H1 (cell line): ENCODE results near the gene ADARB2. TPM values are rescaled to one million over a fixed set of nuclear protein-coding genes. Genes with fewer than 3 reads are reported as not detected.

Experiments
- CTCF ChIA-PET: fragments of 300-600 bp; sonication (Branson Sonifier 250); formaldehyde crosslinking; loops from one replicate; lab custom pipeline; 2021; ENCODE audit not compliant: partially characterized antibody; lab: Charles Lee
- POLR2A ChIA-PET: fragments of 300-600 bp; sonication (Branson Sonifier 250); formaldehyde crosslinking; loops from one replicate; lab custom pipeline; 2021; ENCODE audit warnings: inconsistent platforms; ENCODE audit not compliant: partially characterized antibody; lab: Charles Lee
- DNase-seq, 2 experiments: peaks; one replicate each; pipeline versions ENCODE4 v3.0.0 to v3.0.0-alpha.2; 2010 to 2022; ENCODE audit warnings: low spot score in 2 of 2, low read depth in 1 of 2, mixed read lengths in 1 of 2
- FAIRE-seq: peaks from 2 replicates; lab custom pipeline; 2011; peaks lifted over from hg19 to GRCh38; lab: Jason Lieb, UNC
- H2AFZ ChIP-seq: 2 replicates; pipeline ENCODE4 v1.8.1; 2012; ENCODE audit warnings: low read length, inconsistent platforms
- H2AK5ac ChIP-seq: 2 replicates; pipeline ENCODE4 v1.6.1; 2013; ENCODE audit warnings: low read depth, low read length
- H2BK120ac ChIP-seq: replicated peaks from 2 replicates; pipeline ENCODE3; 2013; ENCODE audit warnings: low read depth, low read length, inconsistent platforms
- H2BK12ac ChIP-seq: 2 replicates; pipeline ENCODE4 v1.6.1; 2013; ENCODE audit warnings: low read depth, low read length
- H2BK15ac ChIP-seq: 2 replicates; pipeline ENCODE4 v1.6.1; 2013; ENCODE audit warnings: low read length
- H2BK20ac ChIP-seq: 2 replicates; pipeline ENCODE4 v1.6.1; 2013; ENCODE audit warnings: low read length
- H2BK5ac ChIP-seq: 2 replicates; pipeline ENCODE4 v1.6.1; 2013; ENCODE audit warnings: low read depth, low read length
- H3K14ac ChIP-seq: 2 replicates; pipeline ENCODE4 v1.6.1; 2013; ENCODE audit warnings: inconsistent platforms; ENCODE audit not compliant: insufficient read length
- H3K18ac ChIP-seq: 2 replicates; pipeline ENCODE4 v1.6.1; 2013; ENCODE audit warnings: low read length; ENCODE audit errors: extremely low read depth
- H3K23ac ChIP-seq: 2 replicates; pipeline ENCODE4 v1.6.1; 2013; ENCODE audit warnings: inconsistent platforms; ENCODE audit not compliant: insufficient read length
- H3K23me2 ChIP-seq: 2 replicates; pipeline ENCODE4 v1.6.1; 2013; ENCODE audit warnings: low read depth, low read length
- H3K27ac ChIP-seq: 2 replicates; pipeline ENCODE4 v1.6.1; 2011; ENCODE audit warnings: low read depth, low read length, inconsistent platforms
- H3K27me3 ChIP-seq, 4 experiments: replicated peaks in 1 of 4; 1 replicate in 1 of 4; 2 replicates in 3 of 4; pipeline versions ENCODE4 v1.6.1 to v1.8.1; 2011 to 2013; ENCODE audit warnings: low read length in 3 of 4, mild to moderate bottlenecking in 3 of 4, inconsistent platforms in 2 of 4, mixed read lengths in 2 of 4, moderate library complexity in 1 of 4; ENCODE audit not compliant: control insufficient read depth in 3 of 4, insufficient read depth in 3 of 4; ENCODE audit errors: extremely low read depth in 1 of 4
- H3K36me3 ChIP-seq, 4 experiments: 2 replicates each; pipeline versions ENCODE4 v1.6.1 to v1.8.1; 2011 to 2013; ENCODE audit warnings: mild to moderate bottlenecking in 4 of 4, low read length in 3 of 4, moderate library complexity in 2 of 4, control low read depth in 1 of 4, inconsistent platforms in 1 of 4; ENCODE audit not compliant: insufficient read depth in 4 of 4, control insufficient read depth in 2 of 4
- H3K4ac ChIP-seq: replicated peaks from 2 replicates; pipeline ENCODE3; 2013; ENCODE audit warnings: low read length, low read depth, mixed read lengths, inconsistent platforms; ENCODE audit not compliant: insufficient read length
- H3K4me1 ChIP-seq, 4 experiments: replicated peaks in 1 of 4; 1 replicate in 1 of 4; 2 replicates in 3 of 4; pipeline versions ENCODE4 v1.6.1 to v1.8.1; 2011 to 2013; ENCODE audit warnings: low read length in 3 of 4, inconsistent platforms in 2 of 4, mixed read lengths in 1 of 4; ENCODE audit not compliant: insufficient read depth in 4 of 4, control insufficient read depth in 3 of 4
- H3K4me2 ChIP-seq, 2 experiments: 2 replicates each; pipeline versions ENCODE4 v1.6.1 to v1.8.1; 2011 to 2013; ENCODE audit warnings: low read depth in 2 of 2, low read length in 2 of 2, control low read depth in 1 of 2, inconsistent platforms in 1 of 2, mild to moderate bottlenecking in 1 of 2; ENCODE audit not compliant: insufficient read depth in 1 of 2
- H3K4me3 ChIP-seq, 4 experiments: fragments of 200-600, 300-600 bp in 1 of 4; sonication (generic), shearing (Covaris generic), sonication (Bioruptor Twin) in 1 of 4; 2 replicates each; pipeline versions ENCODE4 v1.5.1 to v1.8.1; 2011 to 2016; ENCODE audit warnings: low read length in 4 of 4, low read depth in 3 of 4, control low read depth in 2 of 4, inconsistent platforms in 2 of 4, mild to moderate bottlenecking in 2 of 4, mixed read lengths in 1 of 4, moderate library complexity in 1 of 4; ENCODE audit not compliant: insufficient read depth in 2 of 4; ENCODE audit errors: extremely low read depth in 1 of 4
- H3K56ac ChIP-seq: replicated peaks from 2 replicates; pipeline ENCODE3; 2013; ENCODE audit warnings: low read depth, mild to moderate bottlenecking, mixed read lengths, low read length, inconsistent platforms; ENCODE audit not compliant: insufficient read length
- H3K79me1 ChIP-seq: 2 replicates; pipeline ENCODE4 v1.6.1; 2013; ENCODE audit warnings: low read depth, low read length, control low read depth
- H3K79me2 ChIP-seq, 2 experiments: 2 replicates each; pipeline versions ENCODE4 v1.6.1 to v1.8.1; 2012 to 2013; ENCODE audit warnings: low read length in 2 of 2, mild to moderate bottlenecking in 2 of 2, inconsistent platforms in 1 of 2; ENCODE audit not compliant: insufficient read depth in 2 of 2, control insufficient read depth in 1 of 2
- H3K9ac ChIP-seq, 4 experiments: replicated peaks in 1 of 4; 1 replicate in 1 of 4; 2 replicates in 3 of 4; pipeline versions ENCODE4 v1.6.1 to v1.8.1; 2011 to 2013; ENCODE audit warnings: low read depth in 3 of 4, low read length in 3 of 4, control low read depth in 2 of 4, mild to moderate bottlenecking in 2 of 4, moderate library complexity in 2 of 4, inconsistent platforms in 1 of 4; ENCODE audit errors: extremely low read depth in 1 of 4
- H3K9me3 ChIP-seq, 2 experiments: 2 replicates each; pipeline versions ENCODE4 v1.6.1 to v1.8.1; 2012 to 2013; ENCODE audit warnings: mild to moderate bottlenecking in 2 of 2, moderate library complexity in 2 of 2, control low read depth in 1 of 2, inconsistent platforms in 1 of 2, low read depth in 1 of 2, low read length in 1 of 2, mixed read lengths in 1 of 2; ENCODE audit not compliant: insufficient read depth in 2 of 2
- H4K20me1 ChIP-seq, 2 experiments: replicated peaks in 1 of 2; 2 replicates each; pipeline versions ENCODE3 to v1.8.1; 2011 to 2013; ENCODE audit warnings: inconsistent platforms in 2 of 2, low read length in 2 of 2, mild to moderate bottlenecking in 1 of 2; ENCODE audit not compliant: insufficient read depth in 2 of 2, control insufficient read depth in 1 of 2
- H4K5ac ChIP-seq: 2 replicates; pipeline ENCODE4 v1.6.1; 2013; ENCODE audit warnings: low read length, low read depth, mixed read lengths, inconsistent platforms; ENCODE audit not compliant: insufficient read length
- H4K8ac ChIP-seq: 2 replicates; pipeline ENCODE4 v1.8.0; 2013; ENCODE audit warnings: mild to moderate bottlenecking, moderate library complexity, low read length, inconsistent platforms; ENCODE audit not compliant: insufficient read depth; ENCODE audit errors: extremely low read depth
- H4K91ac ChIP-seq: replicated peaks from 2 replicates; pipeline ENCODE3; 2013; ENCODE audit warnings: low read length, mixed read lengths, inconsistent platforms; ENCODE audit not compliant: insufficient read length
- GABPA ChIP-seq: IDR thresholded peaks from 2 replicates; pipeline ENCODE4 v1.6.1; 2011; ENCODE audit warnings: mild to moderate bottlenecking, low read length, moderate library complexity, borderline replicate concordance; ENCODE audit not compliant: insufficient read depth
- KDM5A ChIP-seq: fragments of 200-600 bp; IDR thresholded peaks from 2 replicates; pipeline ENCODE4 v1.7.1; 2012; ENCODE audit warnings: mild to moderate bottlenecking, low read length, inconsistent platforms, mixed read lengths
- SP1 ChIP-seq: IDR thresholded peaks from 2 replicates; pipeline ENCODE4 v1.6.1; 2011; ENCODE audit warnings: low read depth, low read length
- WGBS, 2 experiments: shearing (Covaris generic) in 1 of 2; methylation state at CpG; one replicate each; pipeline versions ENCODE4 v1.1.6 to v1.1.7; 2013 to 2015; ENCODE audit warnings: low lambda C conversion rate in 2 of 2, mixed read lengths in 2 of 2, inconsistent platforms in 1 of 2, low coverage in 1 of 2, missing lambda C conversion rate in 1 of 2; ENCODE audit not compliant: insufficient replicate concordance in 2 of 2, insufficient coverage in 1 of 2, insufficient read length in 1 of 2; ENCODE audit errors: extremely low coverage in 1 of 2, missing lambda C conversion rate in 1 of 2; 5-methylcytosine and 5-hydroxymethylcytosine counted together
- polyA plus RNA-seq, 7 experiments: library from polyadenylated mRNA; depleted of rRNA in 3 of 7; stranded (reverse) in 5 of 7; unstranded in 2 of 7; fragments of >200 nt in 5 of 7; fragments of 200-250 nt in 2 of 7; gene quantifications; 1 replicate in 5 of 7; 2 replicates in 1 of 7; 4 replicates in 1 of 7; pipeline versions ENCODE4 v1.2.1 to v1.2.3, GENCODE V29; 2011 to 2013; ENCODE audit warnings: missing spikeins in 2 of 7, mixed read lengths in 2 of 7
- total RNA-seq: library from RNA; stranded (reverse); fragmentation: NEBNext Ultra II Directional; extraction: Animal tissue kit (Norgen Biotek cat#: 25700); gene quantifications from 2 replicates; pipeline ENCODE4 v1.2.1, GENCODE V29; 2021

ADARB2 gene
- total and polyA plus RNA-seq, 2 of the 8 experiments (the other 6 are each of a cell fraction or from before 2014, with no cell fraction given), result 2.2 to 2.8 TPM

DNA sequence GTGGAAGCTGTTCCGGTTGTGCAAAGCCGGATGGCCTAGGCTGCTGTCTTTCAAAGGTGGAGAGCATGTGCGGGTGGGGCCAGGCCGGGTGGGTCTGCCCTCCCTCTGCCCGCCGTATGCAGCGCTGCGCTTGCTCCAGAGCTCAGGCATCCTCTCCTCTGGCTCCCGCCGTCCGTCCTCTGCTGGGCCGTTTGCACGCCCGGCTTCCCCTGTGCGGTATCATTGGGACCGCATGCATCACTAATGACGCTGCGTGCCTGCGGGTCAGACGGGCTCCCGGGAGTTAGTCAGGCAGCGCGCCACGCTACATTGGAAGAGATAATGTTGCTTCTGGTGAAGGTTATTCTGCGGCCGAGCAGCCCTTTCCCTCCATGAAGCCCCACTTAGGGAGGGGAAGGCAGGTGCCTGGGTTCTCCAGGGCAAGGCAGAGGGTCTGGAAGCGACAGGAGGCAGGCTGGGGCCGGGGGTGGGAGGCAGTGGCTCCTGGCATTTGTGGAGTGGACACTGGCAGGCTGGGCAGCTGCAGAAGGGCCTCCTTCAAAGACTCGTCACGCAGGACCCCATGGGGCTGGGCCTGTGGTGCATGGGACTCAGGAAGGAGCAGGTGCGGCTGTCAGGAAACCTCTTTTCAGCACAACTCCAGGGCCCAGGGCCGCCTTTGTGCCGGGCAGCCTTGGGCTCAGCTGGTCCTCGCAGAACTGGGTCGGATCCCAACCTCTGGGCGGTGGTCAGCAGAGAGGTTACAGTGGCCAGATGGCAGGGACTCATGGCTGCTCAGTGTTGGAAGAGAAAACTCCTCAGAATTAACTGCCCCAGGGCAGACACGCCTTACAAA lies 362.6 kb downstream of the ADARB2 start:
- Histone ChIP-seq H2BK120ac (no peak overlapping the region), H3K36me3 (no peaks in the 10 kb centered on the region; a peak in 1 of 8 replicates), H3K9me3 (no peaks in the 10 kb centered on the region), H2BK15ac (no peak overlapping the region; the same call in 1 of the 2 replicates), H4K5ac (no peak overlapping the region), H4K8ac (peak overlapping the region; percentile 79; the same call in 1 of the 2 replicates), H3K18ac (no peak overlapping the region), H3K27me3 (no peaks in the 10 kb centered on the region; a peak in 1 of 7 replicates), H3K23ac (no peak overlapping the region), H4K91ac (no peak overlapping the region), H3K4me1 (peaks cover 0 to 2% (median under 1%) of the 10 kb centered on the region in 4 experiments; a peak in 3 of 7 replicates), H4K20me1 (peaks cover 0 to 6% of the 10 kb centered on the region in 2 experiments), H2BK20ac (no peak overlapping the region), H2AK5ac (no peak overlapping the region), H2BK5ac (no peak overlapping the region), H3K79me1 (no peaks in the 10 kb centered on the region), H2BK12ac (no peak overlapping the region), H3K4me3 (no peak overlapping the region), H3K4ac (no peak overlapping the region), H3K9ac (no peak overlapping the region), H3K4me2 (no peak overlapping the region), H3K79me2 (no peaks in the 10 kb centered on the region), H2AFZ (no peak overlapping the region), H3K14ac (no peak overlapping the region), H3K23me2 (0 out of 2 replicates have a peak, but pooled peaks cover 4% of the 10 kb centered on the region), H3K56ac (no peak overlapping the region), H3K27ac (no peak overlapping the region)
- CTCF ChIA-PET, result interaction anchor here (1.1 to 3.2 kb wide), 2 partner anchors 15 to 29 kb away, joined by 3 to 14 read pairs; no protein-coding TSS in a partner anchor
- peak in 1 of 2 experiments; percentile 44 for DNase-seq
- POLR2A ChIA-PET, result no interaction called here
- WGBS, 2 experiments, result 88% methylated on average over 36 of the region's 37 CpGs; no CpG with 5 or more reads in 1 of the 2 experiments
- TF ChIP-seq SP1, result no peak
- TF ChIP-seq GABPA, result no peak
- TF ChIP-seq KDM5A, result no peak
- FAIRE-seq, result no peak
